Posterior cingulate gyrus (tissue), 11 donors: ENCODE results near the gene MPRIP.

ENCODE experiments used
- DNase-seq, 10 donors: peaks; one replicate each; pipeline versions ENCODE4 v3.0.0 to v3.0.0-alpha.2; 2020 to 2021; ENCODE audit warnings: mixed read lengths in 3 of 10
- intact Hi-C: fragments of 100-400 bp; cut with DNase I; formaldehyde crosslinking; loops from one replicate; pipeline ENCODE4 v1.15.1; 2023

MPRIP gene

DNA sequence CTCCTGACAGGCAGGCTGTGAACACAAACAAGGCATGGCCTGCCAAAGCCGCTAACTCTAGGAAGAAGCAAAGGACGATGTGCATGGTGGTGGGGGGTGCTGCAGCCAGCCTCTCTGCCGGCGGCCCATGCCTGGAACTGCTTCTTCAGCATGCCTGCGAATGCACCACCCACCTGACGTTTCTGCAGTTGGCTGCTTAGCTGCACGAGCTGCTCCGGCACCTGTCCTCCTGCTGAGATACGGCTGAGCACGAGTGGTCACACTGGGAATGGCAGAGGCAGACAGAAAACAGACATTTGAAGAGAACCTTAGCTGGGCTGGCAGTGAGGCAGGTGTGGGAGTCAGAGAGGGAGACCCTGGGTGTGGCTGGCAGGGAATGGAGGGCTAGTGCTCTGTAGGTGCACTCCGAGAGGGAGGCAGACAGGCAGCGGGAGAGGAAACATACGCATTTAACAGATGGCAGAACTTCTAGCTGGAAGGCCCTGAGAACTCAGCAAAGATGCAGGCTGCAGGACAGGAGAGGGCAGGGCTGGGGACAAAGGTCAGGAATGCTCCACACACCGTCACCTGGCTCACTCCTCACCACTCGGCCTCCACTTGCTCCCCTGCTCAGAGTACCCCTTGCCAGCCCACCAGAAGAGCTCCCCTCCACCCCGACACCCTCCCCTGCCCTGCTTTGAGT is 189.5 kb downstream of the MPRIP start:
- intact Hi-C loops: no loop called here
- DNase-seq: peak in 5 of 10 donors; percentile 40 to 89 (median 79)

DNA sequence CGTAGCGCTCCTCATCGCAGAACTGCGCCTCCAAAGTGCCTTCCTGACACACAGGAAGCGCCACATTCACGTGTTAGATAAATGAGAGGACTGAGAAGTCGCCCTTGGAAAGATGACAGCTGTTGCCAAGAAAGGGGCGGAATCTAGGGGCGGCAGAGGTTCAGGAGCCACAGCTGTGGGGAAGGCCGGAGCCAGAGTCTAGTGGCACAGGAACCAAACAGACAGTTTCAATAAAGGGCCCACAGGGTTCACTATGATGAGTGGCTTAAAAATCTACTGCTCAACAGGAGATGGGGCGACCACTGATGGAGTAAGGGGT is 190.0 kb downstream of the MPRIP start:
- intact Hi-C loops: no loop called here
- DNase-seq: peak in 3 of 10 donors; percentile 37 to 71 (median 66)

DNA sequence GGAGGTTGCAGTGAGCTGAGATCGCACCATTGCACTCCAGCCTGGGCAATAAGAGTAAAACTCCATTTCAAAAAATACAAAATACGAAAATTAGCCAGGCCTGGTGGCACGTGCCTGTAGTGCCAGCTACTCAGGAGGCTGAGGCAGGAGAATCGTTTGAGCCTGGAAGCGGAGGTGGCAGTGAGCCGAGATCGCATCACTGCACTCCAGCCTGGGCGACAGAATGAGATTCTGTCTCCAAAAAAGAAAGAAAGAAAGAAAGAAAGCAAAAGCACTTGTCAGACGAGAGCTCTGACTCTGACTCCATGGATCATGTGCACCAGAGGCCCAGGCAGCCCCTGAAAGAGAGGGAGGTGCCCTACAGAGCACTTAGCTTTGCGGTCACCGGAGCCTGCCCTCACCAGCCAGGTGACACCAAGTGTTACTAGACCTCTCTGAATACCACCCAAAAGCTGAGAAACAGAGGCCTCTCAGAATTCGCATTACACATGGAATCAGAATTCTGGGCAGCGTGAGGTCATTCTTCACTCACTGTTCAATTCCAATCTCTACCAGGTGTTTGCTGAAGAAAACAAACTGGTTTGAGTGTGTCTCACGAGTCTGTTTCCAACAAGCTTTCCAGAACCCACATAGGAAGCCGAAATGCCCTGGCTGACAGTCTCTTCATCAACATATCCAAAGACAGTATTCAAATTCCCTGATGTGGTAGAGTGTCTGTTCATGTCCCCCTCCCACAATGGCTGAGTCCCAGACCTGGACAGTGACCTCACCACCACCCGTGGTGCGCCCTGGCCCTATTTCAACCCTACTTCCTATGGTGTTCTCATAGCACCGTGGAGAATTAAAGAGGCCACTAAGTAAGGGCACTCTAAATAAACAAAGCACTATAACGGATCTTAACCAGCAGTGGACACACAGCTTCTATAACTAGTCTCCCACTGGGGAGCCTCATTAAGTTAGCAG is 193.2 kb downstream of the MPRIP start:
- intact Hi-C loops: loop anchor here (2.0 kb wide), 2 partner anchors 31 to 45 kb away; partner anchors contain the start of gene COPS3
- DNase-seq: peak in 5 of 10 donors; percentile 28 to 88 (median 78)

DNA sequence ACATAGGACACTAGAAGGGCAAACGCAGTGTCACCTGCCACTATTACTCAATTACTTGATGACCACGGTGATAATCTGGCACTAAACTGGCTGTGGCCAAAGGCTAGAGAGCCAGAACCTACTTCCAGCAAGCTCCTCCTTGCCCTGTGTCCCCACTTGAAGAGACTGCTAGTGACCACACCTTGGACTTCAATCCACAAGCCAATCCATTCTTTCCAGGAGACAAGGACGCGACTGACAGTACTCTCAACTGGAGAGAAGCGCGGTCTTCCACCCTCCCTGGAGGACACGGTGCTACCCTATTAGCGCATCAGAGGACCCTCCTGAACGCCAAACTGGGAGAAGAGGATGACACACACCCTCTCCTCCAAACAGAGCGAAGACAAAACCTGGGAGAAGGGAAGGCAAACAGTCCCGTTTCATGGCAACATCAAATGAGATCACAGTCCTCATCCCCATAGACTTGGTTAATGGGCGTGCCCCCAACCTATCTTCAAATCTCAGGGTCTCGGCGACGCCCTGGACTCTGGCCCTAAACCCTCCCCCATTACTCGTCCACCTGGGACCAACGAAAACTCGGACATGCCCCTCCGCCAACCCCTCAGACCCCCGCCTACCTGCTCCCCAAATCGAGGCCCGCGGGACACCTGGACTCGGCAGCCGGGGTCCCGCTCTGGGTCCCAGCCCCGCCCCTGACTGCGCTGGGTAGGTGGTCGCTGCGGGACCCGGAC is 194.2 kb downstream of the MPRIP start:
- intact Hi-C loops: loop anchor here (2.0 kb wide), 2 partner anchors 32 to 44 kb away; partner anchors contain the start of gene COPS3
- DNase-seq: peak in 2 of 10 donors; percentile 16 to 85

DNA sequence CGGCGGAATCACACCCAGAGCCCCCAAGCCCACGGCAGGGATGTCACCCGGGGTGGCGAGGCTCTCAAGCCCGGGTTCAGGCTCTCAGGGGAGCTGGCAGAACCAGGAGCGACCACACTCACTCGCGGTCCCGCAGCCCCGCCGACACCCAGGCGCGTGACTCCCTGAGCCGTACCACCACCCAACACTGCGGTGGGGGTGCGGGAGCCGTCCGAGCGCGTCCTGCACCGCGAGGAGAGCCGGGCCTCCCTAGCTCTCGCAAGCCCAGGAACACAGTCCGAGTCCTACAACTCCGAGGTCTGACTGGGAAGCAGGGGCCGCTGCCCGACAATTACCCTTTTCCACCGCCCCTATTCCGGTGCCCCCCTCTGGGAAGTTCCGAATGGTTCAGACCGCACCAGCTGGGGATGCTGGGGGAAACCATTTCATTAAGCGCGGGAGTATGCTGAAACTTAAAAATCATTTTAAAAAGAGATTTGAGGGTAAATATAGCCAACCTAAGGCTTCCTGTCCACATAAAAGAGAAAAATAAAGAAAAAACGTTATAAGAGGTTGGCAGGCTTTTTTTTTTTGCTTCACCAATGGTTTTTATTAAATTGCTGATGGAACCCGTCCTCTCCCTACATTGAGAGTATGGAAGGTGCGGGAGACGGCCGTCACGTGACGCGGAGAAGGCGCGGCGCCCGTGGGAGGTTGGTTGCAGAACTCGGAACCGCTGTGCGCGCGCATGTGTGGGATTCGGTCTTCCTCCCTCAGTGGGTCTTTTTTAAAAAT is 195.0 kb downstream of the MPRIP start, which contains the start of gene FLCN:
FLCN (minus strand) TSS at position 143 of the 774 bp plus-strand sequence. CDS start 9,031 bp downstream, outside the sequence.
- peak; percentile 90 to 99 (median 94) for DNase-seq
- intact Hi-C loops: loop anchor here (2.0 kb wide), 2 partner anchors 32 to 44 kb away; partner anchors contain the start of gene COPS3

DNA sequence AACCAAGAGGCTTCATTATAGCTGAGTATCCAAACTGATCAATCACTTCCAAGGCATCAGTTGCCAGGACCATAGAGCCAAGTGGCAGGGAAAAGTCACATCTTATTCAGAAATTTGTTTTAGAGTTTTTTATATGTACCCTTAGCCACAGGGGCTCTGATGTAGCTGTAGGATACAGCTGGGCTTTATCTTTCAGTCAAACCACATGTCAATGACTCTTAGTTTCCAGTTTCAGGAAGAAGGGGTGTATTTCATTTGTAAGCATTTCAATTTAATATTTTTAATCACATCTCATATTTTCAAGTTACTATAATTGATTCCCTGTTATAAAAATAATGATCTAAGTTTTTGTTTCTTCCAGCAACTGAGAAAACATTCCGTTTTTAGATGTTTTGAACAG is 197.6 kb downstream of the MPRIP start:
- intact Hi-C loops: no loop called here
- peak in 1 of 10 donors; percentile 1 for DNase-seq

DNA sequence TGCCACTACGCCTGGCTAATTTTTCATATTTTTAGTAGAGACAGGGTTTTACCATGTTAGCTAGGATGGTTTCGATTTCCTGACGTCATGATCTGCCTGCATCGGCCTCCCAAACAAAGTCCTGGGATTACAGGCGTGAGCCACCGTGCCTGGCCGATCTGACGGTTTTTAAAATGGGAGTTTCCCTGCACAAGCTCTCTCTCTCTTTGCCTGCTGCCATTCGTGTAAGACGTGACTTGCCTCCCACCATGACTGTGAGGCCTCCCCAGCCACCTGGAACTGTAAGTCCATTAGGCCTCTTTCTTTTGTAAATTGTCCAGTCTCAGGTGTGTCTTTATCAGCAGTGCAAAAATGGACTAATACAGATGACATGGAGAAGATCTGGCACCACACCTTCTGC is 199.4 kb downstream of the MPRIP start:
- intact Hi-C loops: no loop called here
- peak in 2 of 10 donors; percentile 22 to 52 for DNase-seq

DNA sequence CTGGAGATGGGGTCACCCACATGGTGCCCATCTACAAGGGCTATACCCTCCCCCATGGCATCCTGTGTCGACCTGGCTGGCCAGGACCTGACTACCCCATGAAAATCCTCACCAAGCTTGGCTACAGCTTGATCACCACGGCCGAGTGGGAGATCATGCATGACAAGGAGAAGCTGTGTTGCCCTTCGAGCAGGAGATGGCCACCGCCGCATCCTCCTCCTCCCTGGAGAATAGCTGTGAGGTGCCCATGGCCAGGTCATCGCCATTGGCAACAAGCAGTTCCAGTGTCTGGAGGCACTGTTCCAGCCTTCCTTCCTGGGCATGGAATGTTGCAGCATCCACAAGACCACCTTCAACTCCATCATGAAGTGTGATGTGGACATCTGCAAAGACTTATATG is 200.0 kb downstream of the MPRIP start:
- DNase-seq: peak in 2 of 10 donors; percentile 62 to 70
- intact Hi-C loops: no loop called here
